Ovary (tissue), 10 donors: ENCODE data around the gene TWIST1. TPM values are rescaled to one million over a fixed set of nuclear protein-coding genes. Genes with fewer than 3 reads are reported as not detected.

Experiments
- DNase-seq, 5 donors: peaks; one replicate each; pipeline ENCODE4 v3.0.0-alpha.2; 2019 to 2020
- H3K27ac ChIP-seq, 2 donors: fragments of 200-600 bp; one replicate each; pipeline versions ENCODE4 v1.5.1 to v1.8.0; 2019 to 2022
- H3K27me3 ChIP-seq: fragments of 200-600 bp; one replicate; pipeline ENCODE4 v1.8.0; 2022
- H3K36me3 ChIP-seq: fragments of 200-600 bp; sonication (generic); one replicate; pipeline ENCODE4 v1.5.1; 2019
- H3K4me1 ChIP-seq: one replicate; pipeline ENCODE4 v1.8.1; 2013; ENCODE audit warnings: mild to moderate bottlenecking, moderate library complexity; ENCODE audit not compliant: insufficient read depth
- H3K4me3 ChIP-seq: fragments of 200-600 bp; sonication (generic); one replicate; pipeline ENCODE4 v1.5.1; 2017
- H3K9me3 ChIP-seq, 2 donors: fragments of 200-600 bp in 1 of 2; sonication (generic) in 1 of 2; one replicate each; pipeline versions ENCODE4 v1.5.1 to v1.8.1; 2013 to 2019; ENCODE audit warnings: mild to moderate bottlenecking in 1 of 2, moderate library complexity in 1 of 2
- CTCF ChIP-seq, 3 donors: fragments of 450-650 bp in 2 of 3; fragments of 200-600 bp in 1 of 3; IDR thresholded peaks; one replicate each; pipeline versions ENCODE4 v1.5.1 to v1.8.0; 2016 to 2022; ENCODE audit warnings: antibody characterized with exemption in 3 of 3, mild to moderate bottlenecking in 1 of 3
- EP300 ChIP-seq: sonication (generic); formaldehyde crosslinking; IDR thresholded peaks from one replicate; pipeline ENCODE4 v1.6.1; 2017; ENCODE audit warnings: antibody characterized with exemption
- POLR2A ChIP-seq: fragments of 450-650 bp; IDR thresholded peaks from one replicate; pipeline ENCODE4 v1.6.1; 2017; ENCODE audit warnings: antibody characterized with exemption, mild to moderate bottlenecking, moderate library complexity
- WGBS, 3 donors: extraction: QIAGEN DNeasy Blood & Tissue Kit in 1 of 3; methylation state at CpG; one replicate each; pipeline versions ENCODE4 v1.1.5 to v1.1.7; 2013 to 2017; 5-methylcytosine and 5-hydroxymethylcytosine counted together
- intact Hi-C, 4 donors: fragments of 100-400 bp; cut with DNase I; formaldehyde crosslinking; loops; one replicate each; pipeline versions ENCODE4 v1.11.0 to v1.15.1; 2022 to 2023
- long read RNA-seq, 3 donors: library from polyadenylated mRNA in 2 of 3; unstranded in 2 of 3; transcript quantifications; one replicate each; pipeline ENCODE4 v2.0.0 and lab custom pipeline, GENCODE V29; 2021 to 2026
- polyA plus RNA-seq, 2 donors: library from polyadenylated mRNA; stranded (reverse); fragments of 200-250 nt in 1 of 2; fragments of 350-450 nt in 1 of 2; fragmentation: Illumina TruSeq in 1 of 2; extraction: RNeasy Lipid Tissue Mini Kit (QIAGEN cat#74804) in 1 of 2; gene quantifications; one replicate each; pipeline ENCODE4 v1.2.3, GENCODE V29; 2013 to 2014
- total RNA-seq, 7 donors: library from RNA; depleted of rRNA in 2 of 7; stranded (reverse); fragments of >200 nt in 2 of 7; fragmentation: NEBNext Ultra II Directional in 3 of 7; extraction: Animal tissue kit (Norgen Biotek cat#: 25700) in 3 of 7; gene quantifications; one replicate each; pipeline versions ENCODE4 v1.1.0 to v1.2.4, GENCODE V29; 2016 to 2023
- donor health status: DM: no; HTN: no; CAD: no; lungs with moderate emphysema.
- donor health status: DM: no; HTN: no; CAD: no.
- donor health status: Bipolar disorder and iron deficiency.
- donor health status: DM: yes; HTN: yes; CAD: no.
- donor health status: DM: no; HTN: no; CAD: no.
- donor health status: DM: yes; HTN: yes; CAD: no.

The TWIST1 gene
- 1 to 10 TPM; 2.7 to 8.6 (median 5.0) TPM for total RNA-seq
- 1 to 10 TPM; 4.3 to 6.9 TPM for polyA plus RNA-seq
- long read RNA-seq, donor 1: 0 reads
- long read RNA-seq, donor 2, transcript TWIST1-201 (2 exons, 1,666 nt): major isoform, 12 of 36 reads
- long read RNA-seq, donor 2, partial matches to known transcripts: 24 of 36 reads
- long read RNA-seq, donor 2, other reads (novel, unspliced or antisense): 0 of 36 reads
- long read RNA-seq, donor 3, transcript TWIST1-201 (2 exons, 1,666 nt): major isoform, 8 of 11 reads
- long read RNA-seq, donor 3, partial matches to known transcripts: 0 of 11 reads
- long read RNA-seq, donor 3, other reads (novel, unspliced or antisense): 3 of 11 reads

DNA sequence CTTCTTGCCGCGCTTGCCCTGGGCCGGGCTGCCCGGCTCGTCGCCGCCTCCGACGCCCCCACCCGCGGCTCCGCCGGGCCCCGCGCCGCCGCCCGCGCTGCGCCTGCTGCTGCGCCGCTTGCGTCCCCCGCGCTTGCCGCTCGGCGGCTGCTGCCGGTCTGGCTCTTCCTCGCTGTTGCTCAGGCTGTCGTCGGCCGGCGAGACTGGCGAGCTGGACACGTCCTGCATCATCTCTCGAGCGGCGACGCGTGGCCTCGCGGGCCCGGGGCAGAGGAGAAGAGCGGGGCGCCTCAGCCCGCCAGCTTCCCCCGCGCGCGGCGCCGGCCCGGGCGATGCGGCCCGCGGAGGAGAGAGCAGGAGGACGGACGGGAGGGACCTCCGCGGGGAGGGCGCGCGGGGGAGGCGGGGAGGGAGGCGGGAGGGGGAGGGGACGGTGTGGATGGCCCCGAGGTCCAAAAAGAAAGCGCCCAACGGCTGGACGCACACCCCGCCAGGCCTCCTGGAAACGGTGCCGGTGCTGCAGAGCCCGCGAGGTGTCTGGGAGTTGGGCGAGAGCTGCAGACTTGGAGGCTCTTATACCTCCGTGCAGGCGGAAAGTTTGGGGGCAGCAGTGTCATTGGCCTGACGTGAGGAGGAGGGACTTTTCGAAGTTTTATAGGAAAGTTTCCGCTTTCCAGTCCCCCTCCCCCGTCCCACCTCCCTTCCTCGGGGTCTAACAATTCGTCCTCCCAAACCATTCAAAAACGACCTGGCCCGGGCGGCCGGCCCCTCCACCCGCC, at the start of gene TWIST1:
TSS of gene TWIST1 (minus strand) at position 546 of the 779 bp plus-strand sequence. CDS start at position 231, 315 bp downstream.
- DNase-seq: peak; percentile 46 to 68 (median 53)
- 0 to 1% (median 0%) methylated on average over 58 to 91 of the region's 91 CpGs for WGBS, 3 donors
- H3K27me3 ChIP-seq: no peaks in the 10 kb centered on the region
- peak within 1 kb of the TSS; percentile 69 for H3K4me3 ChIP-seq
- intact Hi-C loops: no loop called here
- peaks cover 2% of the 10 kb centered on the region for H3K4me1 ChIP-seq
- H3K36me3 ChIP-seq: no peaks in the 10 kb centered on the region
- H3K27ac ChIP-seq: no peak within 1 kb of the TSS
- TF ChIP-seq CTCF (IDR thresholded peaks at IDR 0.05) (no peak), POLR2A (no peak), EP300 (no peak)
- H3K9me3 ChIP-seq: no peaks in the 10 kb centered on the region

DNA sequence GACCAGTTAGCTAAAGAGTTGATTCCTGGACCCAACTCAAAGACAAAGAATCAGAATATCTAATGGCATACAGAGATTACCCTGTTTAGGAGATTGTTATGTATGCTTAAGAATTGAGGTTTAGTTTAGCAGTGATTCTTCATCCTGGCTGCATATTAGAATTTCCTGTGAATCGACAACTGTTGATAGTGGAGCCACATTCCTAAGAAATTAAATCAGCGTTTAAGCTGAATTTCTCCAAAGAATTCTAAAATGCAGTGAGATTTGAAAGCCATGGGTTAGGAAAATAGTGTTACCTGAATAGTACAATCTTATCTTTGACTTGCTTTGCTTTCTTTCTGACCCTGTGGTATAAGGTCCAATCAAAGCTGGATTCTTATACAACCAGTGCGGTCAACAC, 44.2 kb upstream of the TWIST1 start:
- TF ChIP-seq EP300 (no peak), CTCF (IDR thresholded peaks at IDR 0.05) (no peak), POLR2A (no peak)
- Histone ChIP-seq H3K4me1 (no peaks in the 10 kb centered on the region), H3K27me3 (no peaks in the 10 kb centered on the region), H3K4me3 (no peak overlapping the region), H3K27ac (no peak overlapping the region), H3K36me3 (no peaks in the 10 kb centered on the region), H3K9me3 (no peaks in the 10 kb centered on the region)
- no peak for DNase-seq
- WGBS, 3 donors: 59 to 74% (median 63%) methylated on average over 3 of the region's 3 CpGs
- intact Hi-C loops: no loop called here

GRCh38 chr7:19146699-19147098, 29.3 kb upstream of the TWIST1 start:
- TF ChIP-seq POLR2A: no peak
- TF ChIP-seq EP300: no peak
- TF ChIP-seq CTCF (IDR thresholded peaks at IDR 0.05): no peak
- no peaks in the 10 kb centered on the region for H3K9me3 ChIP-seq
- intact Hi-C loops: no loop called here
- no peak overlapping the region for H3K27ac ChIP-seq
- no peak overlapping the region for H3K4me3 ChIP-seq
- no peaks in the 10 kb centered on the region for H3K27me3 ChIP-seq
- DNase-seq: no peak
- no peaks in the 10 kb centered on the region for H3K4me1 ChIP-seq
- WGBS, 3 donors: 3 to 4% (median 4%) methylated on average over 4 of the region's 4 CpGs
- H3K36me3 ChIP-seq: no peaks in the 10 kb centered on the region

- Histone ChIP-seq H3K36me3 (no peaks in the 10 kb centered on the region), H3K4me3 (no peak overlapping the region), H3K9me3 (no peaks in the 10 kb centered on the region), H3K4me1 (no peaks in the 10 kb centered on the region), H3K27me3 (no peaks in the 10 kb centered on the region), H3K27ac (no peak overlapping the region)
- 3 to 10% (median 5%) methylated on average over 19 of the region's 19 CpGs for WGBS, 3 donors
- TF ChIP-seq EP300: no peak
- no peak for TF ChIP-seq CTCF (IDR thresholded peaks at IDR 0.05)
- TF ChIP-seq POLR2A: no peak
- intact Hi-C loops: no loop called here
- no peak for DNase-seq
Measured at GRCh38 chr7:19145434-19146115, 28.1 kb upstream of the TWIST1 start.
